NAMALWA (cell line): ENCODE data around the gene SREBF2.
A peak's percentile ranks its signal among the peaks of the same experiment; 100 is the strongest.

Experiments used
- DNase-seq: peaks from one replicate; pipeline ENCODE4 v3.0.0-alpha.2; 2015; ENCODE audit warnings: low spot score

Gene SREBF2

GRCh38 chr22:41908411-41909309, 75.8 kb downstream of the SREBF2 start:
- DNase-seq, result peak; percentile 27

- no peak for DNase-seq
These were observed 76.6 kb downstream of the SREBF2 start for GRCh38 chr22:41909310-41910049.

- no peak for DNase-seq
These were observed 77.4 kb downstream of the SREBF2 start for GRCh38 chr22:41910050-41911000.

GRCh38 chr22:41911001-41911611, 78.2 kb downstream of the SREBF2 start:
- peak; percentile 13 for DNase-seq

GRCh38 chr22:41912338-41913039, 79.6 kb downstream of the SREBF2 start:
- DNase-seq, result no peak

- DNase-seq, result no peak
These were observed 80.3 kb downstream of the SREBF2 start for GRCh38 chr22:41913040-41913719.

GRCh38 chr22:41913842-41914534, 81.1 kb downstream of the SREBF2 start:
- no peak for DNase-seq

- no peak for DNase-seq
These were observed 81.7 kb downstream of the SREBF2 start for GRCh38 chr22:41914611-41915034.

- no peak for DNase-seq
These were observed 82.3 kb downstream of the SREBF2 start, which contains the start of gene SHISA8 for GRCh38 chr22:41915035-41915785. SHISA8 (minus strand) TSS chr22:41915074; CDS start chr22:41914667, 407 bp downstream.

GRCh38 chr22:41915786-41916493, 83.0 kb downstream of the SREBF2 start:
- DNase-seq, result no peak

GRCh38 chr22:41916745-41917358, 83.9 kb downstream of the SREBF2 start:
- no peak for DNase-seq

GRCh38 chr22:41917375-41917902, 84.5 kb downstream of the SREBF2 start:
- DNase-seq, result no peak

- peak; percentile 59 for DNase-seq
These were observed 85.2 kb downstream of the SREBF2 start for GRCh38 chr22:41917903-41918791.

GRCh38 chr22:41919357-41920224, 86.7 kb downstream of the SREBF2 start:
- peak; percentile 85 for DNase-seq

GRCh38 chr22:41920271-41920976, 87.5 kb downstream of the SREBF2 start:
- peak; percentile 66 for DNase-seq
